HG02840 (cell line): Measurements from ENCODE around the gene LETM1.
"Not testable (repeated sequence)": the region's sequence is repeated elsewhere in the genome, so short reads cannot be mapped to it uniquely, and the experiment has no call there.

Experiments
- ATAC-seq: cut with Tn5 transposase; IDR thresholded peaks from one replicate; pipeline ENCODE4 v1.9.1; 2021; ENCODE audit warnings: mild to moderate bottlenecking, moderate library complexity, moderate number of reproducible peaks; ENCODE audit not compliant: unreplicated experiment, low FRiP score

LETM1 gene

GRCh38 chr4:1852904-1853623 is 2.9 kb downstream of the LETM1 start:
- ATAC-seq, result no peak

GRCh38 chr4:1851575-1852410 is 4.2 kb downstream of the LETM1 start:
- no peak for ATAC-seq

GRCh38 chr4:1851160-1851559 is 4.8 kb downstream of the LETM1 start:
- ATAC-seq, result no peak

GRCh38 chr4:1850276-1850675 is 5.7 kb downstream of the LETM1 start:
- ATAC-seq, result no peak

- no peak for ATAC-seq
Measured at GRCh38 chr4:1846580-1846979, 9.4 kb downstream of the LETM1 start.

GRCh38 chr4:1844618-1845017 is 11.3 kb downstream of the LETM1 start:
- ATAC-seq, result not testable (repeated sequence)

GRCh38 chr4:1843852-1844251 is 12.1 kb downstream of the LETM1 start:
- no peak for ATAC-seq

- ATAC-seq, result no peak
Measured at GRCh38 chr4:1842993-1843448, 12.9 kb downstream of the LETM1 start.

GRCh38 chr4:1842339-1842895 is 13.5 kb downstream of the LETM1 start:
- ATAC-seq, result no peak

GRCh38 chr4:1841887-1842210 is 14.1 kb downstream of the LETM1 start:
- ATAC-seq, result no peak

- no peak for ATAC-seq
Measured at GRCh38 chr4:1841201-1841886, 14.6 kb downstream of the LETM1 start.

- no peak for ATAC-seq
Measured at GRCh38 chr4:1839282-1839681, 16.7 kb downstream of the LETM1 start.

GRCh38 chr4:1837069-1837468 is 18.9 kb downstream of the LETM1 start:
- no peak for ATAC-seq

- no peak for ATAC-seq
Measured at GRCh38 chr4:1836650-1837049, 19.3 kb downstream of the LETM1 start.

GRCh38 chr4:1835836-1836235 is 20.1 kb downstream of the LETM1 start:
- ATAC-seq, result not testable (repeated sequence)

GRCh38 chr4:1834047-1834775 is 21.7 kb downstream of the LETM1 start:
- ATAC-seq, result no peak

GRCh38 chr4:1833307-1834046 is 22.5 kb downstream of the LETM1 start:
- no peak for ATAC-seq

GRCh38 chr4:1832690-1833089 is 23.3 kb downstream of the LETM1 start:
- ATAC-seq, result no peak

- ATAC-seq, result no peak
Measured at GRCh38 chr4:1831331-1831730, 24.6 kb downstream of the LETM1 start.
